ENCODE measurements around the gene NRXN3. TPM values are rescaled to one million over a fixed set of nuclear protein-coding genes. Genes with fewer than 3 reads are reported as not detected.

Gene NRXN3
- total and polyA plus RNA-seq, 8 donors, result 0.53 to 2.5 (median 1.5) TPM

GRCh38 chr14:79643132-79643531 lies 1473.0 kb downstream of the NRXN3 start:
- TF ChIP-seq, protein P1, sequence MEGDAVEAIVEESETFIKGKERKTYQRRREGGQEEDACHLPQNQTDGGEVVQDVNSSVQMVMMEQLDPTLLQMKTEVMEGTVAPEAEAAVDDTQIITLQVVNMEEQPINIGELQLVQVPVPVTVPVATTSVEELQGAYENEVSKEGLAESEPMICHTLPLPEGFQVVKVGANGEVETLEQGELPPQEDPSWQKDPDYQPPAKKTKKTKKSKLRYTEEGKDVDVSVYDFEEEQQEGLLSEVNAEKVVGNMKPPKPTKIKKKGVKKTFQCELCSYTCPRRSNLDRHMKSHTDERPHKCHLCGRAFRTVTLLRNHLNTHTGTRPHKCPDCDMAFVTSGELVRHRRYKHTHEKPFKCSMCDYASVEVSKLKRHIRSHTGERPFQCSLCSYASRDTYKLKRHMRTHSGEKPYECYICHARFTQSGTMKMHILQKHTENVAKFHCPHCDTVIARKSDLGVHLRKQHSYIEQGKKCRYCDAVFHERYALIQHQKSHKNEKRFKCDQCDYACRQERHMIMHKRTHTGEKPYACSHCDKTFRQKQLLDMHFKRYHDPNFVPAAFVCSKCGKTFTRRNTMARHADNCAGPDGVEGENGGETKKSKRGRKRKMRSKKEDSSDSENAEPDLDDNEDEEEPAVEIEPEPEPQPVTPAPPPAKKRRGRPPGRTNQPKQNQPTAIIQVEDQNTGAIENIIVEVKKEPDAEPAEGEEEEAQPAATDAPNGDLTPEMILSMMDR (IDR thresholded peaks at IDR 0.05), result no peak
- no peak for FAIRE-seq
- H3K36me3 ChIP-seq, result no peaks in the 10 kb centered on the region
- H3K27ac ChIP-seq, result no peak overlapping the region
- H3K4me1 ChIP-seq, result peaks cover 0 to 5% (median 0%) of the 10 kb centered on the region in 3 donors
- DNase-seq, result no peak
- 92 to 96% methylated on average over 1 of the region's 1 CpG for WGBS, 2 donors
- no peak for ATAC-seq
- no peak overlapping the region for H3K4me3 ChIP-seq
- no peaks in the 10 kb centered on the region for H3K27me3 ChIP-seq
- intact Hi-C loops (cut with DNase I), result no loop called here
- H3K9me3 ChIP-seq, result no peaks in the 10 kb centered on the region

DNA sequence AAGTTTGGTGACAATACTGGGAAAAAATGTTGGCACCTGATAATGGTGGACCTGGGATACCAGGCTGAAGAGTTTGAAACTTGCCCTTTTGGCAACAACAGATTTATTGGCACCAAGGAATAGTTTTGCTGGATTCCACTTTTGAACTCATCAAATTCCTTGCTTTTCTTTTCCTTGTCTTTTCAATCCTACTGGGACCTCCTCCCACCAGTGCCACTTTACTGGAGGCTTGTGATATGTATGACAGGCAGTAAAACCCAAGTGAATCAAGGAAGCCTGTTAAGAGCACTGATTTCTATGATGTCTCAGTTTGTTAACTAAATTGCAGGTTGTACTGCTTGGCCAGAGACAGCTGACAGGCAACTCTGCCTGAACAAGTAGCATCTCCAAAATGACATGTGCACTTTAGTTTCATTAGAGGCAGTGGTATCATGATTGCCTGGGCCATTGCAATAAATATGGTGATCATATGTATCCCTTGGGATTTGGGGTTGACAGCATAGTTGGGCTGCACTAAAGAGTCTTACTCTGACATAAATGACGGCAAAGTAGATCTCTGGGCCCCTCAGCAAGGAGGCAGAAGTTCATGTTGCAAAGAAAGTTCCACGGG lies 1475.7 kb downstream of the NRXN3 start:
- no peaks in the 10 kb centered on the region for H3K27me3 ChIP-seq
- no peak overlapping the region for H3K27ac ChIP-seq
- no peaks in the 10 kb centered on the region for H3K36me3 ChIP-seq
- H3K9me3 ChIP-seq, result no peaks in the 10 kb centered on the region
- H3K4me1 ChIP-seq, result no peaks in the 10 kb centered on the region
- WGBS, 2 donors, result 96% methylated on average over 2 of the region's 2 CpGs
- DNase-seq (no peak), FAIRE-seq (no peak), ATAC-seq (no peak)
- TF ChIP-seq, protein P1 (IDR thresholded peaks at IDR 0.05), result no peak
- no peak overlapping the region for H3K4me3 ChIP-seq
- intact Hi-C loops (cut with DNase I), result no loop called here

- TF ChIP-seq, protein P1 (IDR thresholded peaks at IDR 0.05), result no peak
Observed at GRCh38 chr14:79649856-79650255, 1479.7 kb downstream of the NRXN3 start.

GRCh38 chr14:79652513-79653307 lies 1482.5 kb downstream of the NRXN3 start:
- DNase-seq (no peak), FAIRE-seq (no peak), ATAC-seq (no peak)
- WGBS, 2 donors, result 82 to 94% methylated on average over 6 of the region's 6 CpGs
- Histone ChIP-seq H3K27me3 (no peaks in the 10 kb centered on the region), H3K4me1 (no peaks in the 10 kb centered on the region), H3K36me3 (no peaks in the 10 kb centered on the region), H3K9me3 (no peaks in the 10 kb centered on the region), H3K27ac (no peak overlapping the region), H3K4me3 (no peak overlapping the region)
- TF ChIP-seq, protein P1 (IDR thresholded peaks at IDR 0.05), result no peak
- intact Hi-C loops (cut with DNase I), result no loop called here

More at GRCh38 chr14:79649856-79650255, 1479.7 kb downstream of the NRXN3 start:
- intact Hi-C loops (cut with DNase I), result no loop called here
- ATAC-seq, result no peak
- Histone ChIP-seq H3K27ac (no peak overlapping the region), H3K27me3 (no peaks in the 10 kb centered on the region), H3K36me3 (no peaks in the 10 kb centered on the region), H3K4me3 (no peak overlapping the region), H3K4me1 (no peaks in the 10 kb centered on the region), H3K9me3 (no peaks in the 10 kb centered on the region)
- WGBS, 2 donors, result 83 to 93% methylated on average over 4 of the region's 4 CpGs
- no peak for FAIRE-seq
- DNase-seq, result no peak

DNA sequence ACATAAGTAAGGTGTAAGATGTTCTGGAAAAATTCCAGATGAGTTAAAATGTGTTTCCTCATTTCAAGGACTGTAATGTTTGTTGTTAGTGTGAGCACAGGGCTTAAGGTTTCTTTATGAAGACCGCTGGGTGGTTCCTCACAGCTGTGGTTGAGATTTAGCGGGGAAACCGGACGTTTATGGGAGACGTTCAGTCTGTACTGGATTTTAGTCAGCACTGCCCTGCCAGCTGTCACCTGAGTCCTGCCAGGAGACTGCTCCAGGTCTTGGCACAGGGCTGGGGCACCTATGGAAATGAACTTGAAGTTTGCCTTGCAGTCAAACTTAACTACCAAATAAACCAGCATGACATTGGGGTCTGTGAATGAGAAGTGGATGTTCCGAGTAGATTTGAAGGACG lies 1485.9 kb downstream of the NRXN3 start:
- intact Hi-C loops (cut with DNase I), result no loop called here

More for the DNA sequence above, 1485.9 kb downstream of the NRXN3 start:
- no peak overlapping the region for H3K27ac ChIP-seq
- WGBS, 2 donors, result 55 to 60% methylated on average over 7 of the region's 7 CpGs
- ATAC-seq, result peak in 1 of 4 donors; percentile 43
- TF ChIP-seq, protein P1 (IDR thresholded peaks at IDR 0.05), result no peak
- no peaks in the 10 kb centered on the region for H3K36me3 ChIP-seq
- no peaks in the 10 kb centered on the region for H3K4me1 ChIP-seq
- no peaks in the 10 kb centered on the region for H3K9me3 ChIP-seq
- peak in 3 of 6 donors; percentile 15 to 52 (median 22) for DNase-seq
- H3K4me3 ChIP-seq, result no peak overlapping the region
- FAIRE-seq, result no peak
- H3K27me3 ChIP-seq, result no peaks in the 10 kb centered on the region

Measured in pancreas (tissue), 10 donors.